ENCODE data around the gene ATXN10. TPM values are rescaled to one million over a fixed set of nuclear protein-coding genes. Genes with fewer than 3 reads are reported as not detected.

The ATXN10 gene
- total RNA-seq, 6 donors from 2014 or later: 90.2 to 137 (median 110) TPM

- DNase-seq (no peak), ATAC-seq (ENCODE audit: low FRiP score in 2 of 2) (no peak)
- Histone ChIP-seq H3K27ac (no peak overlapping the region), H3K36me3 (peaks cover 0 to 3% (median 0%) of the 10 kb centered on the region in 4 donors), H3K9me3 (no peaks in the 10 kb centered on the region), H3K4me3 (no peak overlapping the region), H3K27me3 (no peaks in the 10 kb centered on the region), H3K4me1 (peaks cover 24 to 41% (median 33%) of the 10 kb centered on the region in 4 donors)
- no peak for TF ChIP-seq POLR2A (IDR thresholded peaks at IDR 0.05)
- TF ChIP-seq, protein P1, sequence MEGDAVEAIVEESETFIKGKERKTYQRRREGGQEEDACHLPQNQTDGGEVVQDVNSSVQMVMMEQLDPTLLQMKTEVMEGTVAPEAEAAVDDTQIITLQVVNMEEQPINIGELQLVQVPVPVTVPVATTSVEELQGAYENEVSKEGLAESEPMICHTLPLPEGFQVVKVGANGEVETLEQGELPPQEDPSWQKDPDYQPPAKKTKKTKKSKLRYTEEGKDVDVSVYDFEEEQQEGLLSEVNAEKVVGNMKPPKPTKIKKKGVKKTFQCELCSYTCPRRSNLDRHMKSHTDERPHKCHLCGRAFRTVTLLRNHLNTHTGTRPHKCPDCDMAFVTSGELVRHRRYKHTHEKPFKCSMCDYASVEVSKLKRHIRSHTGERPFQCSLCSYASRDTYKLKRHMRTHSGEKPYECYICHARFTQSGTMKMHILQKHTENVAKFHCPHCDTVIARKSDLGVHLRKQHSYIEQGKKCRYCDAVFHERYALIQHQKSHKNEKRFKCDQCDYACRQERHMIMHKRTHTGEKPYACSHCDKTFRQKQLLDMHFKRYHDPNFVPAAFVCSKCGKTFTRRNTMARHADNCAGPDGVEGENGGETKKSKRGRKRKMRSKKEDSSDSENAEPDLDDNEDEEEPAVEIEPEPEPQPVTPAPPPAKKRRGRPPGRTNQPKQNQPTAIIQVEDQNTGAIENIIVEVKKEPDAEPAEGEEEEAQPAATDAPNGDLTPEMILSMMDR (IDR thresholded peaks at IDR 0.05): no peak
- no peak for TF ChIP-seq POLR2AphosphoS5 (IDR thresholded peaks at IDR 0.05)
- TF ChIP-seq EP300 (IDR thresholded peaks at IDR 0.05): no peak
- 81 to 93% methylated on average over 5 of the region's 5 CpGs for WGBS, 2 donors
These were observed 13.3 kb downstream of the ATXN10 start for GRCh38 chr22:45684752-45685574.

DNA sequence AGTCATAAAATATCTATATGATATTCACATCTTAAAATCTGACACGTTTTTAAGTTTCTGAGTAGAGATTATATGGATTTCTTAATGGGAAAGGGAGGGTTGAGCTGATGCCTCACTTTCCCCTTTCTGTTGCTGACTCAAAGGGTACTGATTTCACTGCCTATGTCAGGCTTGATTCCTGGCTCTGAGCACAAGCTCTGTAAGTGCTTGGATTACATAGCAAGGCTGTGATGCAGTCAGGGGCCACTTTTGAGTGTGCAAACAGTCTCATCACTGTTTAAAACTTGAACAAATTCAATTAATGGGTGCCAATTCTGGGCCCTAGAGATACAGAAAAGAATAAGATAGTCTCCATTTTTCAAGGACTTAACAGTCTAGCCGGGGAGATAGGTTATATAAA, 14.4 kb downstream of the ATXN10 start:
- WGBS, 2 donors: 74 to 83% methylated on average over 2 of the region's 2 CpGs
- H3K4me3 ChIP-seq: no peak overlapping the region
- no peak overlapping the region for H3K27ac ChIP-seq
- H3K4me1 ChIP-seq: peaks cover 19 to 35% (median 30%) of the 10 kb centered on the region in 4 donors
- H3K27me3 ChIP-seq: no peaks in the 10 kb centered on the region
- TF ChIP-seq, protein P1 (IDR thresholded peaks at IDR 0.05): no peak
- TF ChIP-seq POLR2AphosphoS5 (IDR thresholded peaks at IDR 0.05) (no peak), EP300 (IDR thresholded peaks at IDR 0.05) (no peak), POLR2A (IDR thresholded peaks at IDR 0.05) (no peak)
- DNase-seq (no peak), ATAC-seq (ENCODE audit: low FRiP score in 2 of 2) (no peak)
- peaks cover 0 to 12% (median 0%) of the 10 kb centered on the region in 4 donors for H3K36me3 ChIP-seq
- no peaks in the 10 kb centered on the region for H3K9me3 ChIP-seq

DNA sequence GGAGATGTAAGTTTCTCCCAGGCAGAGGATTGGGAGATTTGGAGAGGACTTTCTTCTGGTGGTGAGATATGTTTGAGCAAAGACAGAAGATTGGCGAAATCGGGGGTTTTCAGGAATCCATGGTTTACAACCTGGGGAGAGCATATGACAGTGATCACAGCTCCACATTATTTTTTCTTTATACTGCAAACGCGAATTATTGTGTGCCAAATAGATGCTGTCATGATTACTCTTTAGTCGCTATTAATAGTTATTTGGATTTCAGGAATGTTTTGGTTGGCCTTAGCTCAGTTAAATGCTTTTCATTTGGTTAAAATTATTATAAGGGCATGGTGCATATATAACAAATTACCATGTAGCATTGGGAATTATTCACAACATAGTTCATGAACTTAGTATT, 15.2 kb downstream of the ATXN10 start:
- Histone ChIP-seq H3K9me3 (no peaks in the 10 kb centered on the region), H3K27me3 (no peaks in the 10 kb centered on the region), H3K36me3 (peaks cover 0 to 16% (median 0%) of the 10 kb centered on the region in 4 donors), H3K27ac (no peak overlapping the region), H3K4me1 (peaks cover 12 to 27% (median 24%) of the 10 kb centered on the region in 4 donors), H3K4me3 (no peak overlapping the region)
- 71 to 80% methylated on average over 5 of the region's 5 CpGs for whole genome bisulfite sequencing, 2 donors
- TF ChIP-seq EP300 (IDR thresholded peaks at IDR 0.05): no peak
- TF ChIP-seq, protein P1 (IDR thresholded peaks at IDR 0.05): no peak
- TF ChIP-seq POLR2A (IDR thresholded peaks at IDR 0.05): no peak
- TF ChIP-seq POLR2AphosphoS5 (IDR thresholded peaks at IDR 0.05): no peak
- DNase-seq (no peak), ATAC-seq (ENCODE audit: low FRiP score in 2 of 2) (no peak)

GRCh38 chr22:45688600-45689080, 17.0 kb downstream of the ATXN10 start:
- WGBS, 2 donors: 50 to 60% methylated on average over 4 of the region's 4 CpGs
- TF ChIP-seq POLR2AphosphoS5 (IDR thresholded peaks at IDR 0.05) (no peak), EP300 (IDR thresholded peaks at IDR 0.05) (no peak), POLR2A (IDR thresholded peaks at IDR 0.05) (no peak)
- TF ChIP-seq, protein P1 (IDR thresholded peaks at IDR 0.05): no peak
- peaks cover 16 to 26% (median 21%) of the 10 kb centered on the region in 4 donors for H3K4me1 ChIP-seq
- no peaks in the 10 kb centered on the region for H3K9me3 ChIP-seq
- peak overlapping the region; percentile 20 to 66 (median 39) for H3K27ac ChIP-seq
- H3K27me3 ChIP-seq: no peaks in the 10 kb centered on the region
- ATAC-seq (ENCODE audit: low FRiP score in 2 of 2) (peak; percentile 53 to 75), DNase-seq (no peak)
- H3K4me3 ChIP-seq: no peak overlapping the region
- peaks cover 1 to 27% (median 5%) of the 10 kb centered on the region in 4 donors for H3K36me3 ChIP-seq
